ENCODE results near the gene TPD52L1. TPM values are rescaled to one million over a fixed set of nuclear protein-coding genes. Genes with fewer than 3 reads are reported as not detected.

Gene TPD52L1
- total RNA-seq, 2 donors from 2014 or later, result 24.9 to 39.1 TPM

DNA sequence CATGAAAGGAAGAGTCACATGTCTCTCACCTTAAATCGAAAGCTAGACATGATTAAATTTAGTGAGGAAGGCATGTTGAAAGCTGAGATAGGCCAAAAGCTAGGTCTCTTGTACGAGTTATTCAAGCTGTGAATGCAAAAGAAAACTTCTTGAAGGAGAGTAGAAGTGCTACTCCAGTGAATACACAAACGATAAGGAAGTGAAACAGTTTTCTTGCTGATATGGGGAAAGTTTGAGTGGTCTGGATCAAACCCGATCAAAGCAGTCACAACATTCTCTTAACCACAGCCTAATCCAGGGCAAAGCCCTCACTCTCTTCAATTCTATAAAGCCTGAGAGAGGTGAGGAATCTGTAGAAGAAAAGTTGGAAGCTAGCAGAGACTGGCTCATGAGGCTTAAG lies 1.9 kb upstream of the TPD52L1 start:
- Histone ChIP-seq H3K27me3 (ENCODE audit: control insufficient read depth, insufficient read depth, low read length, poor library complexity, severe bottlenecking) (peaks cover 27% of the 10 kb centered on the region), H3K36me3 (ENCODE audit: control insufficient read depth, insufficient read depth, low read length) (no peaks in the 10 kb centered on the region), H3K9me3 (ENCODE audit: control insufficient read depth, low read length) (no peaks in the 10 kb centered on the region), H3K27ac (ENCODE audit: low read depth, low read length) (no peak overlapping the region), H3K4me3 (ENCODE audit: low read length) (no peak overlapping the region), H3K4me1 (ENCODE audit: control insufficient read depth, insufficient read depth, low read length) (no peaks in the 10 kb centered on the region), H3K9ac (ENCODE audit: extremely low read depth, low read length, poor library complexity, severe bottlenecking) (no peak overlapping the region)
- Mint-ChIP-seq H3K4me3 (no peak overlapping the region), H3K9me3 (no peaks in the 10 kb centered on the region), H3K4me1 (no peaks in the 10 kb centered on the region), H3K27ac (no peak overlapping the region), H3K36me3 (ENCODE audit: low read depth) (no peaks in the 10 kb centered on the region), H3K27me3 (ENCODE audit: insufficient read depth) (peaks cover 31% of the 10 kb centered on the region)
- TF ChIP-seq, protein P1, sequence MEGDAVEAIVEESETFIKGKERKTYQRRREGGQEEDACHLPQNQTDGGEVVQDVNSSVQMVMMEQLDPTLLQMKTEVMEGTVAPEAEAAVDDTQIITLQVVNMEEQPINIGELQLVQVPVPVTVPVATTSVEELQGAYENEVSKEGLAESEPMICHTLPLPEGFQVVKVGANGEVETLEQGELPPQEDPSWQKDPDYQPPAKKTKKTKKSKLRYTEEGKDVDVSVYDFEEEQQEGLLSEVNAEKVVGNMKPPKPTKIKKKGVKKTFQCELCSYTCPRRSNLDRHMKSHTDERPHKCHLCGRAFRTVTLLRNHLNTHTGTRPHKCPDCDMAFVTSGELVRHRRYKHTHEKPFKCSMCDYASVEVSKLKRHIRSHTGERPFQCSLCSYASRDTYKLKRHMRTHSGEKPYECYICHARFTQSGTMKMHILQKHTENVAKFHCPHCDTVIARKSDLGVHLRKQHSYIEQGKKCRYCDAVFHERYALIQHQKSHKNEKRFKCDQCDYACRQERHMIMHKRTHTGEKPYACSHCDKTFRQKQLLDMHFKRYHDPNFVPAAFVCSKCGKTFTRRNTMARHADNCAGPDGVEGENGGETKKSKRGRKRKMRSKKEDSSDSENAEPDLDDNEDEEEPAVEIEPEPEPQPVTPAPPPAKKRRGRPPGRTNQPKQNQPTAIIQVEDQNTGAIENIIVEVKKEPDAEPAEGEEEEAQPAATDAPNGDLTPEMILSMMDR (conservative IDR thresholded peaks at IDR 0.05), result no peak
- WGBS, 2 experiments (ENCODE audit: insufficient coverage in 1 of 2, insufficient read length in 1 of 2), result 88 to 95% methylated on average over 2 to 3 of the region's 4 CpGs
- no peak for DNase-seq

DNA sequence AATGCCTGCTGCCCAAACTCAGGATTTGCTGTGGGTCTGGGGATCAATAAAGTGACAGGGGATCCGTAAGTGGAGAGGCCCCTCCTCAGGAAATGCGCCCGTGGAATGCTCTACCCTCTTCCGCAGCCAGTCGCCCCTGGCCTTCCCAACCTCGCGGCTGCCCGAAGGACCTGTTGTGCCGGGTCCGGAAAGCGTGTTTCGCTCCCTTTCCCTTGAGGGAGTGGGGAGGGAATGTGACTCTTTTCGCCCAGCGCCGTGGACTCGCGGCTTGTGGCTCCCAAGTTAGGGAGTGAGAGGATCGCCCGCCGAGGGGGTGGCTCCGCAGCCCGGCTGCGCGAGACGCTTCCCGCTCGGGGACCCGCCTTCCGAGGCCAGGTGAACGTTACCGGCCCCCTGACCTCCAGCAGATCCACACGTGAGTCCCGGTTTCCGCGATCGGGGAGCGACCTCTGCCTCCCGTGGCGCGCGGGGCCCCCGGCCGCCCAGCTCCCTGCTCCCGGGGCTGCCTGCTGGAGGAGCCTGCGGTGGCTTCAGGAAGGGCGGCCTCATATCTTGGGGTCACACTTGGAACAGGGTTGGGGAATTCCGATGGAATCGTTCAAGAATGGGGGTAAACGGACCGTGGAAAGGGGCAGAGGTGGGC lies 666 bp downstream of the TPD52L1 start:
- DNase-seq, result peak; percentile 70

DNA sequence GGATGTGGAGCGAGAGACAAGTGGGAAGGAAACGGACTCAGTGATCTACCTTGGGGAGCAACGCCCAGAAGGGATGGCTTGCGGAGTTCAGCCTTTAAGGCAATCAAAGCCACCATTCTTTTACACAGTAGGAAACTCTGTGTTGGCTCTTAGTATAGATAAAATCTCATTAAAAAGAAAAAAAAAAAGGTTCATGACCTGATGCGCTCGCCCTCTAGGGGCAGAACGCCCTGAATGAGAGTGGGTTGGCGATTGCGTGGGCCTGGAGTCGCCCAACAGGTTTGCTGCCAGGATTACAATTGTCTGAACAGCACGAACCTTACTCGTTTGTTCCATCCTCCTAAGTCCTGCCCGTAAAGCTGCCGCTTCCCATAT lies 1.2 kb downstream of the TPD52L1 start:
- H3K27ac Mint-ChIP-seq, result peak overlapping the region; percentile 79
- peaks cover 2% of the 10 kb centered on the region for H3K9me3 Mint-ChIP-seq

More for the DNA sequence above, 666 bp downstream of the TPD52L1 start:
- Histone ChIP-seq H3K4me3 (ENCODE audit: low read length) (peak overlapping the region; percentile 81), H3K36me3 (ENCODE audit: control insufficient read depth, insufficient read depth, low read length) (no peaks in the 10 kb centered on the region), H3K4me1 (ENCODE audit: control insufficient read depth, insufficient read depth, low read length) (no peaks in the 10 kb centered on the region), H3K9me3 (ENCODE audit: control insufficient read depth, low read length) (no peaks in the 10 kb centered on the region), H3K27ac (ENCODE audit: low read depth, low read length) (no peak overlapping the region), H3K27me3 (ENCODE audit: control insufficient read depth, insufficient read depth, low read length, poor library complexity, severe bottlenecking) (peaks cover 27% of the 10 kb centered on the region), H3K9ac (ENCODE audit: extremely low read depth, low read length, poor library complexity, severe bottlenecking) (peak overlapping the region; percentile 21)
- H3K27me3 Mint-ChIP-seq (ENCODE audit: insufficient read depth), result peaks cover 32% of the 10 kb centered on the region
- H3K4me3 Mint-ChIP-seq, result peak overlapping the region; percentile 84
- peaks cover 2% of the 10 kb centered on the region for H3K36me3 Mint-ChIP-seq (ENCODE audit: low read depth)
- no peaks in the 10 kb centered on the region for H3K9me3 Mint-ChIP-seq
- H3K4me1 Mint-ChIP-seq, result peaks cover 10% of the 10 kb centered on the region
- TF ChIP-seq, protein P1 (conservative IDR thresholded peaks at IDR 0.05), result no peak
- peak overlapping the region; percentile 79 for H3K27ac Mint-ChIP-seq
- WGBS, 2 experiments (ENCODE audit: insufficient coverage in 1 of 2, insufficient read length in 1 of 2), result 0 to 1% methylated on average over 6 to 50 of the region's 50 CpGs

More for the DNA sequence above, 1.2 kb downstream of the TPD52L1 start:
- WGBS, 2 experiments (ENCODE audit: insufficient coverage in 1 of 2, insufficient read length in 1 of 2), result 16 to 21% methylated on average over 9 to 14 of the region's 14 CpGs
- TF ChIP-seq, protein P1 (conservative IDR thresholded peaks at IDR 0.05), result peak; percentile 82
- Histone ChIP-seq H3K9ac (ENCODE audit: extremely low read depth, low read length, poor library complexity, severe bottlenecking) (peak overlapping the region; percentile 21), H3K9me3 (ENCODE audit: control insufficient read depth, low read length) (no peaks in the 10 kb centered on the region), H3K4me3 (ENCODE audit: low read length) (peak overlapping the region; percentile 81), H3K4me1 (ENCODE audit: control insufficient read depth, insufficient read depth, low read length) (no peaks in the 10 kb centered on the region), H3K27me3 (ENCODE audit: control insufficient read depth, insufficient read depth, low read length, poor library complexity, severe bottlenecking) (peaks cover 27% of the 10 kb centered on the region), H3K27ac (ENCODE audit: low read depth, low read length) (no peak overlapping the region), H3K36me3 (ENCODE audit: control insufficient read depth, insufficient read depth, low read length) (no peaks in the 10 kb centered on the region)
- Mint-ChIP-seq H3K36me3 (ENCODE audit: low read depth) (peaks cover 6% of the 10 kb centered on the region), H3K4me3 (peak overlapping the region; percentile 84), H3K4me1 (peaks cover 10% of the 10 kb centered on the region), H3K27me3 (ENCODE audit: insufficient read depth) (peaks cover 32% of the 10 kb centered on the region)
- DNase-seq, result peak; percentile 83
